H1 (cell line): ENCODE data around the gene HSD11B1. TPM values are rescaled to one million over a fixed set of nuclear protein-coding genes. Genes with fewer than 3 reads are reported as not detected.

Experiments used
- CTCF ChIA-PET: fragments of 300-600 bp; sonication (Branson Sonifier 250); formaldehyde crosslinking; loops from one replicate; lab custom pipeline; 2021; ENCODE audit not compliant: partially characterized antibody; lab: Charles Lee
- POLR2A ChIA-PET: fragments of 300-600 bp; sonication (Branson Sonifier 250); formaldehyde crosslinking; loops from one replicate; lab custom pipeline; 2021; ENCODE audit warnings: inconsistent platforms; ENCODE audit not compliant: partially characterized antibody; lab: Charles Lee
- DNase-seq, 2 experiments: peaks; one replicate each; pipeline versions ENCODE4 v3.0.0 to v3.0.0-alpha.2; 2010 to 2022; ENCODE audit warnings: low spot score in 2 of 2, low read depth in 1 of 2, mixed read lengths in 1 of 2
- FAIRE-seq: peaks from 2 replicates; lab custom pipeline; 2011; peaks lifted over from hg19 to GRCh38; lab: Jason Lieb, UNC
- H2AFZ ChIP-seq: 2 replicates; pipeline ENCODE4 v1.8.1; 2012; ENCODE audit warnings: low read length, inconsistent platforms
- H2AK5ac ChIP-seq: 2 replicates; pipeline ENCODE4 v1.6.1; 2013; ENCODE audit warnings: low read depth, low read length
- H2BK120ac ChIP-seq: replicated peaks from 2 replicates; pipeline ENCODE3; 2013; ENCODE audit warnings: low read depth, low read length, inconsistent platforms
- H2BK12ac ChIP-seq: 2 replicates; pipeline ENCODE4 v1.6.1; 2013; ENCODE audit warnings: low read depth, low read length
- H2BK15ac ChIP-seq: 2 replicates; pipeline ENCODE4 v1.6.1; 2013; ENCODE audit warnings: low read length
- H2BK20ac ChIP-seq: 2 replicates; pipeline ENCODE4 v1.6.1; 2013; ENCODE audit warnings: low read length
- H2BK5ac ChIP-seq: 2 replicates; pipeline ENCODE4 v1.6.1; 2013; ENCODE audit warnings: low read depth, low read length
- H3K14ac ChIP-seq: 2 replicates; pipeline ENCODE4 v1.6.1; 2013; ENCODE audit warnings: inconsistent platforms; ENCODE audit not compliant: insufficient read length
- H3K18ac ChIP-seq: 2 replicates; pipeline ENCODE4 v1.6.1; 2013; ENCODE audit warnings: low read length; ENCODE audit errors: extremely low read depth
- H3K23ac ChIP-seq: 2 replicates; pipeline ENCODE4 v1.6.1; 2013; ENCODE audit warnings: inconsistent platforms; ENCODE audit not compliant: insufficient read length
- H3K23me2 ChIP-seq: 2 replicates; pipeline ENCODE4 v1.6.1; 2013; ENCODE audit warnings: low read depth, low read length
- H3K27ac ChIP-seq: 2 replicates; pipeline ENCODE4 v1.6.1; 2011; ENCODE audit warnings: low read depth, low read length, inconsistent platforms
- H3K27me3 ChIP-seq, 4 experiments: replicated peaks in 1 of 4; 1 replicate in 1 of 4; 2 replicates in 3 of 4; pipeline versions ENCODE4 v1.6.1 to v1.8.1; 2011 to 2013; ENCODE audit warnings: low read length in 3 of 4, mild to moderate bottlenecking in 3 of 4, inconsistent platforms in 2 of 4, mixed read lengths in 2 of 4, moderate library complexity in 1 of 4; ENCODE audit not compliant: control insufficient read depth in 3 of 4, insufficient read depth in 3 of 4; ENCODE audit errors: extremely low read depth in 1 of 4
- H3K36me3 ChIP-seq, 4 experiments: 2 replicates each; pipeline versions ENCODE4 v1.6.1 to v1.8.1; 2011 to 2013; ENCODE audit warnings: mild to moderate bottlenecking in 4 of 4, low read length in 3 of 4, moderate library complexity in 2 of 4, control low read depth in 1 of 4, inconsistent platforms in 1 of 4; ENCODE audit not compliant: insufficient read depth in 4 of 4, control insufficient read depth in 2 of 4
- H3K4ac ChIP-seq: replicated peaks from 2 replicates; pipeline ENCODE3; 2013; ENCODE audit warnings: low read length, low read depth, mixed read lengths, inconsistent platforms; ENCODE audit not compliant: insufficient read length
- H3K4me1 ChIP-seq, 4 experiments: replicated peaks in 1 of 4; 1 replicate in 1 of 4; 2 replicates in 3 of 4; pipeline versions ENCODE4 v1.6.1 to v1.8.1; 2011 to 2013; ENCODE audit warnings: low read length in 3 of 4, inconsistent platforms in 2 of 4, mixed read lengths in 1 of 4; ENCODE audit not compliant: insufficient read depth in 4 of 4, control insufficient read depth in 3 of 4
- H3K4me2 ChIP-seq, 2 experiments: 2 replicates each; pipeline versions ENCODE4 v1.6.1 to v1.8.1; 2011 to 2013; ENCODE audit warnings: low read depth in 2 of 2, low read length in 2 of 2, control low read depth in 1 of 2, inconsistent platforms in 1 of 2, mild to moderate bottlenecking in 1 of 2; ENCODE audit not compliant: insufficient read depth in 1 of 2
- H3K4me3 ChIP-seq, 4 experiments: fragments of 200-600, 300-600 bp in 1 of 4; sonication (generic), shearing (Covaris generic), sonication (Bioruptor Twin) in 1 of 4; 2 replicates each; pipeline versions ENCODE4 v1.5.1 to v1.8.1; 2011 to 2016; ENCODE audit warnings: low read length in 4 of 4, low read depth in 3 of 4, control low read depth in 2 of 4, inconsistent platforms in 2 of 4, mild to moderate bottlenecking in 2 of 4, mixed read lengths in 1 of 4, moderate library complexity in 1 of 4; ENCODE audit not compliant: insufficient read depth in 2 of 4; ENCODE audit errors: extremely low read depth in 1 of 4
- H3K56ac ChIP-seq: replicated peaks from 2 replicates; pipeline ENCODE3; 2013; ENCODE audit warnings: low read depth, mild to moderate bottlenecking, mixed read lengths, low read length, inconsistent platforms; ENCODE audit not compliant: insufficient read length
- H3K79me1 ChIP-seq: 2 replicates; pipeline ENCODE4 v1.6.1; 2013; ENCODE audit warnings: low read depth, low read length, control low read depth
- H3K79me2 ChIP-seq, 2 experiments: 2 replicates each; pipeline versions ENCODE4 v1.6.1 to v1.8.1; 2012 to 2013; ENCODE audit warnings: low read length in 2 of 2, mild to moderate bottlenecking in 2 of 2, inconsistent platforms in 1 of 2; ENCODE audit not compliant: insufficient read depth in 2 of 2, control insufficient read depth in 1 of 2
- H3K9ac ChIP-seq, 4 experiments: replicated peaks in 1 of 4; 1 replicate in 1 of 4; 2 replicates in 3 of 4; pipeline versions ENCODE4 v1.6.1 to v1.8.1; 2011 to 2013; ENCODE audit warnings: low read depth in 3 of 4, low read length in 3 of 4, control low read depth in 2 of 4, mild to moderate bottlenecking in 2 of 4, moderate library complexity in 2 of 4, inconsistent platforms in 1 of 4; ENCODE audit errors: extremely low read depth in 1 of 4
- H3K9me3 ChIP-seq, 2 experiments: 2 replicates each; pipeline versions ENCODE4 v1.6.1 to v1.8.1; 2012 to 2013; ENCODE audit warnings: mild to moderate bottlenecking in 2 of 2, moderate library complexity in 2 of 2, control low read depth in 1 of 2, inconsistent platforms in 1 of 2, low read depth in 1 of 2, low read length in 1 of 2, mixed read lengths in 1 of 2; ENCODE audit not compliant: insufficient read depth in 2 of 2
- H4K20me1 ChIP-seq, 2 experiments: replicated peaks in 1 of 2; 2 replicates each; pipeline versions ENCODE3 to v1.8.1; 2011 to 2013; ENCODE audit warnings: inconsistent platforms in 2 of 2, low read length in 2 of 2, mild to moderate bottlenecking in 1 of 2; ENCODE audit not compliant: insufficient read depth in 2 of 2, control insufficient read depth in 1 of 2
- H4K5ac ChIP-seq: 2 replicates; pipeline ENCODE4 v1.6.1; 2013; ENCODE audit warnings: low read length, low read depth, mixed read lengths, inconsistent platforms; ENCODE audit not compliant: insufficient read length
- H4K8ac ChIP-seq: 2 replicates; pipeline ENCODE4 v1.8.0; 2013; ENCODE audit warnings: mild to moderate bottlenecking, moderate library complexity, low read length, inconsistent platforms; ENCODE audit not compliant: insufficient read depth; ENCODE audit errors: extremely low read depth
- H4K91ac ChIP-seq: replicated peaks from 2 replicates; pipeline ENCODE3; 2013; ENCODE audit warnings: low read length, mixed read lengths, inconsistent platforms; ENCODE audit not compliant: insufficient read length
- WGBS, 2 experiments: shearing (Covaris generic) in 1 of 2; methylation state at CpG; one replicate each; pipeline versions ENCODE4 v1.1.6 to v1.1.7; 2013 to 2015; ENCODE audit warnings: low lambda C conversion rate in 2 of 2, mixed read lengths in 2 of 2, inconsistent platforms in 1 of 2, low coverage in 1 of 2, missing lambda C conversion rate in 1 of 2; ENCODE audit not compliant: insufficient replicate concordance in 2 of 2, insufficient coverage in 1 of 2, insufficient read length in 1 of 2; ENCODE audit errors: extremely low coverage in 1 of 2, missing lambda C conversion rate in 1 of 2; 5-methylcytosine and 5-hydroxymethylcytosine counted together
- polyA plus RNA-seq, 7 experiments: library from polyadenylated mRNA; depleted of rRNA in 3 of 7; stranded (reverse) in 5 of 7; unstranded in 2 of 7; fragments of >200 nt in 5 of 7; fragments of 200-250 nt in 2 of 7; gene quantifications; 1 replicate in 5 of 7; 2 replicates in 1 of 7; 4 replicates in 1 of 7; pipeline versions ENCODE4 v1.2.1 to v1.2.3, GENCODE V29; 2011 to 2013; ENCODE audit warnings: missing spikeins in 2 of 7, mixed read lengths in 2 of 7
- total RNA-seq: library from RNA; stranded (reverse); fragmentation: NEBNext Ultra II Directional; extraction: Animal tissue kit (Norgen Biotek cat#: 25700); gene quantifications from 2 replicates; pipeline ENCODE4 v1.2.1, GENCODE V29; 2021
- TF ChIP-seq, protein P1 (sequence below): IDR thresholded peaks from 2 replicates; pipeline ENCODE4 v1.6.1; 2012; ENCODE audit warnings: low read length, inconsistent platforms

HSD11B1 gene
- total and polyA plus RNA-seq, 2 of the 8 experiments (the other 6 are each of a cell fraction or from before 2014, with no cell fraction given) = not detected

DNA sequence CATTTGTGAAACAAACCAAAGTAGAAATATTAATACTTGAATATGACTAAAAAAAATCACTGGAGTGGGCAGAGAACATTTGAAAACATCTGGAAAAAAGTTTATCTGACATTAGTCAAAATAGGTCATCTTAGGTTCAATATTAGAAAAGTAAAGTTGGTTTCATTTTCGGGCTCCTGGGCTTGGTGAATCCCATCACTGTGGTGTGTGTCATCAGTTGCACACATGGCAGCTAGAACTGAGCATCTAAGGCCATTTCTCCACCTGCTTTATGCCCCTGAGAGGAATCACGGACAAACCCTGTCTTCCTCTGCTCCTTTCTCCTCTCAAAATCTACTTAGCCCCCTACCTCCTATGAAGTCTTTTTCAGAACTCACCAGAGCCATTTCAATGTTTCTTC lies 5.4 kb downstream of the HSD11B1 start:
- FAIRE-seq = no peak
- POLR2A ChIA-PET = no interaction called here
- TF ChIP-seq, protein P1, sequence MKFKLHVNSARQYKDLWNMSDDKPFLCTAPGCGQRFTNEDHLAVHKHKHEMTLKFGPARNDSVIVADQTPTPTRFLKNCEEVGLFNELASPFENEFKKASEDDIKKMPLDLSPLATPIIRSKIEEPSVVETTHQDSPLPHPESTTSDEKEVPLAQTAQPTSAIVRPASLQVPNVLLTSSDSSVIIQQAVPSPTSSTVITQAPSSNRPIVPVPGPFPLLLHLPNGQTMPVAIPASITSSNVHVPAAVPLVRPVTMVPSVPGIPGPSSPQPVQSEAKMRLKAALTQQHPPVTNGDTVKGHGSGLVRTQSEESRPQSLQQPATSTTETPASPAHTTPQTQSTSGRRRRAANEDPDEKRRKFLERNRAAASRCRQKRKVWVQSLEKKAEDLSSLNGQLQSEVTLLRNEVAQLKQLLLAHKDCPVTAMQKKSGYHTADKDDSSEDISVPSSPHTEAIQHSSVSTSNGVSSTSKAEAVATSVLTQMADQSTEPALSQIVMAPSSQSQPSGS = no peak

More for the DNA sequence above, 5.4 kb downstream of the HSD11B1 start:
- Histone ChIP-seq H3K27me3 (no peaks in the 10 kb centered on the region; a peak in 1 of 7 replicates), H3K56ac (no peak overlapping the region), H2BK12ac (no peak overlapping the region), H4K5ac (no peak overlapping the region), H4K8ac (no peak overlapping the region; the same call in 1 of the 2 replicates), H3K27ac (no peak overlapping the region), H3K79me1 (no peaks in the 10 kb centered on the region), H3K79me2 (no peaks in the 10 kb centered on the region), H3K36me3 (no peaks in the 10 kb centered on the region), H3K18ac (no peak overlapping the region), H2BK5ac (no peak overlapping the region), H3K9ac (no peak overlapping the region), H3K9me3 (no peaks in the 10 kb centered on the region), H3K4me3 (no peak overlapping the region), H3K14ac (no peak overlapping the region), H3K4me1 (no peaks in the 10 kb centered on the region), H2BK20ac (no peak overlapping the region), H3K4me2 (no peak overlapping the region), H2BK120ac (no peak overlapping the region), H3K23me2 (no peaks in the 10 kb centered on the region; the same call in 1 of the 2 replicates), H2BK15ac (no peak overlapping the region), H4K91ac (no peak overlapping the region), H3K4ac (no peak overlapping the region), H3K23ac (no peak overlapping the region), H4K20me1 (no peaks in the 10 kb centered on the region), H2AK5ac (no peak overlapping the region), H2AFZ (no peak overlapping the region)
- CTCF ChIA-PET = no interaction called here
- DNase-seq = no peak
- 81% methylated on average over 2 of the region's 2 CpGs; no CpG with 5 or more reads in 1 of the 2 experiments for WGBS, 2 experiments
